ENCODE data around the gene HLA-G.
"Not testable (repeated sequence)": the region's sequence is repeated elsewhere in the genome, so short reads cannot be mapped to it uniquely, and the experiment has no call there.

Gene HLA-G

DNA sequence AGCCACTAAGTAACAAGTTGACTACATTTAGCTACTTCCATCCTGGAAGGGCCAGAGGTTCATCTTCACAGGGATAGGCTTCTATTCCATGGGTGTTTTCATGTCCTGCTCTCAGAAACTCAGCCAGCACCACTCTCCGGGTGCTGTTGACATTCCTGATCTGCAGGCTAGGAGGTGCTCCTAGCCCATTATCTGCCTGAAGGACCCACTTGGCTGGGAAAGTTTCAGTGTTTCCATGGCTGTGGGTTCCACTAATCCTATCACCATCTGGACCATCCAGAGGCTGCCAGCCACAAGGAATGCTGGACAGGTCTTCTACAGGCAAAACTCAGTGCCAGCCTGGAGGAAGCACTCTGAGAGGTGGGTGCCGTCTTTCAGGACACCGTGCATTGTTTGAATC, 45.2 kb downstream of the HLA-G start:
- DNase-seq (ENCODE audit: low read depth) = no peak

DNA sequence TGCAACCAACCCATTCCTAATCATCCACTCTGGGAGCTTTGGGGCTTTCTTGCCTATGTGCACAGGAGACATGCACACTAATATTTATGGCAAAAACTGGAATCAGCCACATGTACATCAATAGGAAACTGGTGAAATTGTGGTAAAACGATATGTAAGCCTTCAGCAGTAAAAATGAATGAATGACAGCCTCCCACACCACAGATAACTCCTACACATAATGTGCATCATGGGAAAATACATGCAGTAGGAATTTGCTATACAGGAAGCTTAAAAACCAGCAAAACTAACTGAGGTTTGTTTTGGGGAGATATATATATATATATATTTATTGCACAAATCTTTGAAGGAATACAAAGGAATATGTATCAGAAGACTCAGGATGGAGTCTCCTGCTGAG, 47.6 kb downstream of the HLA-G start:
- DNase-seq (ENCODE audit: low read depth) = no peak

- not testable (repeated sequence) for DNase-seq (ENCODE audit: low read depth)
Observed at GRCh38 chr6:29875734-29876133, 48.1 kb downstream of the HLA-G start.
